ENCODE data around the gene LIMS2. TPM values are rescaled to one million over a fixed set of nuclear protein-coding genes. Genes with fewer than 3 reads are reported as not detected.

LIMS2 gene
- total and polyA plus RNA-seq, 2 donors (not counting 1 experiment from before 2014, with no cell fraction given) = 1.8 to 17.3 TPM

DNA sequence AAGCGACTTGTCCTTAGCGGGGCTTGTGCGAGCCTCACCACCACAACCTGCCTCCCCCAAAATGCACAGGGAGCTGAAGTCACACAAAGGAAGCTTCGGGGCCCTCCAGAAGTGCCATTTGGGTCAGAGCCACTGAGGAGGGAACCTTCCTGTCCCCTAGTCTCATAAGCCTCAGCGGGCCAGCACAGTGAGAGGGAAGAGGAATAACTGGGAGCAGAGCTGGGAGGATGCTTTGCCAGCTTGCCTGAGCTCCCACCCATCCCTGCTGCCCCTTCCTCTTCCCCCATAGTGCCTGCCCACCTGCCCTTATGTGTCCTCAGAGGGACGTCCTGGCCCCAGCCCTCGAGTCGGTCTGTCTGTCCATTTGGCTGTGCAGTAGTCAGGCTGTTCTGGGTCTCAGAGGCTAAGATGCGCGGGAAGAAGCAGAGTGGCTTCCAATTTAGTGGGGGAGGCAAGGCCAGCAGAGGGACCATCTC is 81.2 kb downstream of the LIMS2 start:
- H3K27ac ChIP-seq (ENCODE audit: insufficient read depth, low read length) = no peak overlapping the region
- no peaks in the 10 kb centered on the region for H3K36me3 ChIP-seq (ENCODE audit: control insufficient read depth, insufficient read depth, low read length)
- H2AFZ ChIP-seq (ENCODE audit: low read length) = no peak overlapping the region
- H3K9me3 ChIP-seq (ENCODE audit: control insufficient read depth, insufficient read depth, low read depth, low read length) = no peaks in the 10 kb centered on the region
- no peak for DNase-seq (ENCODE audit: low read depth in 2 of 2)
- no peaks in the 10 kb centered on the region for H3K79me2 ChIP-seq (ENCODE audit: control insufficient read depth, insufficient read depth, low read length)
- no peaks in the 10 kb centered on the region for H3K27me3 ChIP-seq (ENCODE audit: control insufficient read depth, insufficient read depth, low read length)
- no peak overlapping the region for H3K4me2 ChIP-seq (ENCODE audit: extremely low read depth, insufficient read depth, low read length)
- H3K4me3 ChIP-seq (replicated peaks in 1 of 4; ENCODE audit: control extremely low read depth in 1 of 4, insufficient read depth in 1 of 4, low read depth in 3 of 4, low read length in 4 of 4) = no peak overlapping the region
- no peak overlapping the region for H3K9ac ChIP-seq (ENCODE audit: insufficient read depth, low read length)
- TF ChIP-seq EZH2 (IDR thresholded peaks at IDR 0.05; ENCODE audit: low read length, missing control alignments) (no peak), CTCF (conservative IDR thresholded peaks at IDR 0.05 in 1 of 2, IDR thresholded peaks at IDR 0.05 in 1 of 2; ENCODE audit: low read depth in 1 of 2, low read length in 2 of 2) (no peak)
- H3K4me1 ChIP-seq (ENCODE audit: control insufficient read depth, extremely low read depth, insufficient read depth, low read length) = no peaks in the 10 kb centered on the region
- H4K20me1 ChIP-seq (ENCODE audit: control insufficient read depth, extremely low read depth, insufficient read depth, low read length) = no peaks in the 10 kb centered on the region

DNA sequence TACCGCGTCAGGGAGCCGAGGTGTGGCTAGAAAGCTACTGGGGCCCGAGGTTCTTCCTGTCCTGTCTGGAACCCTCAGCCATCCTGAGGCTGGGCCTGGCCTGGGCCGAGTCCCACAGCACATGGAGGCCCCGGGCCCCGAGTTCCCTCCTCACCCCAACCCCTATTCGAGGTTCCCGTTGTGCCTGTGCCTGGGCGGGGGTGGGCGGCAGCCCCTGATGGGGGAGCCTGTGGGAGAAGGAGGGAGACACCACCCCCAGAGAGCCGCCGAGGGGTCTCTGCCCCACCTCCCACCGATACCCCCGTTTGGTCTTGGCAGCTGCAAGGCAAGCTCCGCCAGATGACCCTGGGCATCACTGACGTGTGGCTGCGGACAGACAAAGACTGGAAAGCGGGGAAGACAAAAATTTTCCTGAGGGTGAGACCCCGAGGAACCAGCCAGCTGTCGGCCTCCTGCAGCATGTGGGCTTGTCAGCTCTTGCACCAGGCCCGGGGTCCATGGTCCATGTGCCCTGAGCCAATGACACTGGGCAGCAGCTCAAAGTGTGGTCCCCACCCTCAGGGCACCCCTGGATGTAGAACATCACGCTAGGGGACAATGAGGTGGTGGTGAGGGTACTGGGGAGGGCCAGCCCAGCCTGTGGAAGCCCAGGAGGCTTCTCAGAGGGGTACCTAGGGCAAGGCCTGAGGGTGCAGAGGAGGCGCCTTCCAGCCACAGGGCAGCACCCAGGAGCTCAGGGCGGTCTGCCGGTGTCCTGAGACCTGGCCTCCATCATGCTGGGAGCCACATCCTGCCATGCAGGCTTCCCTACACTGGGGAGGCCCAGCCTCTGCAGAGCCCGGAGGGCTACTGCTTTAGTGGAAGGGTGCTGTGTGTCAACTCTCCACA is 81.9 kb downstream of the LIMS2 start:
- no peak overlapping the region for H3K9ac ChIP-seq (ENCODE audit: insufficient read depth, low read length)
- DNase-seq (ENCODE audit: low read depth in 2 of 2) = no peak

More for the DNA sequence above, 81.9 kb downstream of the LIMS2 start:
- Histone ChIP-seq H3K4me2 (ENCODE audit: extremely low read depth, insufficient read depth, low read length) (no peak overlapping the region), H4K20me1 (ENCODE audit: control insufficient read depth, extremely low read depth, insufficient read depth, low read length) (no peaks in the 10 kb centered on the region), H3K4me1 (ENCODE audit: control insufficient read depth, extremely low read depth, insufficient read depth, low read length) (no peaks in the 10 kb centered on the region), H2AFZ (ENCODE audit: low read length) (no peak overlapping the region), H3K36me3 (ENCODE audit: control insufficient read depth, insufficient read depth, low read length) (no peaks in the 10 kb centered on the region), H3K4me3 (replicated peaks in 1 of 4; ENCODE audit: control extremely low read depth in 1 of 4, insufficient read depth in 1 of 4, low read depth in 3 of 4, low read length in 4 of 4) (no peak overlapping the region), H3K79me2 (ENCODE audit: control insufficient read depth, insufficient read depth, low read length) (no peaks in the 10 kb centered on the region), H3K9me3 (ENCODE audit: control insufficient read depth, insufficient read depth, low read depth, low read length) (no peaks in the 10 kb centered on the region), H3K27ac (ENCODE audit: insufficient read depth, low read length) (no peak overlapping the region), H3K27me3 (ENCODE audit: control insufficient read depth, insufficient read depth, low read length) (no peaks in the 10 kb centered on the region)
- TF ChIP-seq CTCF (conservative IDR thresholded peaks at IDR 0.05 in 1 of 2, IDR thresholded peaks at IDR 0.05 in 1 of 2; ENCODE audit: low read depth in 1 of 2, low read length in 2 of 2) (no peak), EZH2 (IDR thresholded peaks at IDR 0.05; ENCODE audit: low read length, missing control alignments) (no peak)

Data from fibroblast of lung (primary cell).